Left kidney (tissue), 2 donors: ENCODE measurements around the gene DCD. TPM values are rescaled to one million over a fixed set of nuclear protein-coding genes. Genes with fewer than 3 reads are reported as not detected.

Experiments
- DNase-seq: peaks from one replicate; pipeline ENCODE4 v3.0.0-alpha.2; 2013
- polyA plus RNA-seq: library from polyadenylated mRNA; unstranded; fragments of 120-200 nt; gene quantifications from one replicate; pipeline ENCODE4 v1.2.1, GENCODE V29; 2013; ENCODE audit not compliant: insufficient read length

DCD gene
- polyA plus RNA-seq, 1 donor: not detected

DNA sequence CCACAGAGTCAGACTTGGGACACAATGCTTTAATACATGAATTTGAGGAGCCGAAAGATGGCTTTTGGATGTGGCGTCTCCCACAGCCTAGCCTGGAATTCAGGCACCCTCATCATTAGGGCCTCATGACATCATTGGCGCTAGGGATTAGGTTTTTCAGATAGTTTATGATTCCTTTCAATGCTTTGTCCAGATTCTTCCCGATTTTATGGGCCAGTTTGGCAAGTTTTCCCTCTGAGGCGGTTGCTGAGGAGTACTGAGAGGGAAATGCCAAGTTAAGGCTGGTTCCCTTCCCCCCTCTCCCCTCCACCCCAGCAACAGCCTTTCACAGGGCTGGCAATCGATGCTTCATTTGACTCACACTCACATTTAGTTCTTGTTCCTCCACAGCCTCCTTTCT lies 40.0 kb downstream of the DCD start:
- no peak for DNase-seq

DNA sequence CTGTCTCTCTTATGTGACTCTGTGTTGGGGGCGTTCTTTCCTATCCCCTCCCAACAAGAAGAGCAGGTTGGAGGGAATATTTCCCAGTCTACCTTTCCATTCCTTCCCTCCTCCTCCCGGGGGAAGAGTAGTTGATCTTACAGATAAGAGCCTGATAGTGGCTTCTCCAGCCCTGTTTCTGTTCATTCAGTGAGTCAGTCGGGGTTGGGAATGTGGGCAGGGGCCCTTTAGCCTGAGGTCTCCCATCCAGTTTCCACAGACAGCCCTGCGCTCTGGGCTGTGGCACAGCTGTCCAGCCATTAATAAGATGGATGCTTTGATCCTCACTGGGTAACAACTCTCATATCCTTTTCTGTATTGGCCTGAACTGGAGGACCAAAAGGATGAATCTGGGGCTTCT lies 41.6 kb downstream of the DCD start:
- no peak for DNase-seq

DNA sequence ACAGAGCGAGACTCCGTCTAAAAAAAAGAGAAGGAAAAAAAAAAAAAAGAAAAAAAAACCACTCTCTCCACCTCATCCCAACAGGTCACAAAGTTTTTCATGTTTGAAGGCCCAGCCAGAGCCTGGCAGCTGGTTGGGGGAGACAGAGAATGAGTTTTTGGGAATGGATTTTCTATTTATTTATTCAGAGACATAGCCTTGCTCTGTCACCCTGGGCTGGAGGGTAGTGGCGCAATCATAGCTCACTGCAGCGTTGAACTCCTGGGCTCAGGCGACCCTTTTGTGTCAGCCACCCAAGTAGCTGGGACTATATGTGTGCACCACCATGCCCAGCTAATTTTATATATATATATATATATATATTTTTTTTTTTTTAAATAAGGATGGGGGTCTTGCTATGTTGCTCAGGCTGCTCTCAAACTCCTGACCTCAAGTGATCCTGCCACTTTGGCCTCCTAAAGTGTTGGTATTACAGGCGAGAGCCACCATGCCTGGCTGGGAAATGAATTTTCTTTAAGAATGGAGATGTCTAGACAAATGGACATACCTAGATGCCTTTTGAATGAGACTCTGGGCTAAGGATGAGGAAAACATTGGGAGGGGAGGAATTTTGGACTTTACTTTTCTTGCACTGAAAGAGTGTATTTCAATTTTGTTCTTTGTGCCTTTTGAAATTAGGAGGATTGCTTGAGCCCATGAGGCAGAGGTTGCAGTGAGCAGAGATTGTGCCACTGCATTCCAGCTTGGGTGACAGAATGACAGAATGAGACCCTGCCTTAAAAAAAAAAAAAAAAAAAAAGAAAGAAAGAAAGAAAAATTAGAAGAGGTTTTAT lies 42.8 kb downstream of the DCD start:
- DNase-seq: no peak

GRCh38 chr12:54604436-54604835 lies 43.7 kb downstream of the DCD start:
- DNase-seq: no peak

DNA sequence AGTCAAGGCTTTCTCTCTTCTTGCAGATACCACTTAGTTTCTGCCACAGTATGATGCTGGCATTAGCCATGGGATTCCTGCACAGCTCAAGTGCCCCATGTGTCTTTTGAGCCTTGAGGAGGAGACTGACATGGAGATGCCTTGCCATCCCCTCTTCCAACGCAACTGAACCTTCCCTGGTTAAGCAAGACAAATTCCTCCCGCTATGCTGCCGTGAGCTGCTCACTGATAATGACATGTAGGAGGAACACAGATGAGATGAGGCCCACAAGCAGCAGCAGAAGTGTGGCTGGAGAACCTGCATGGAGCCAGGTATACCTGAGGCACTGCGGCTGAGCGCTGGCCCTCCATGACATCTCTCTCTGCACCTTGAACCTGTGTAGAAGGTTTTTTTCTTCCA lies 44.3 kb downstream of the DCD start:
- DNase-seq: no peak

- peak; percentile 71 for DNase-seq
Measured at GRCh38 chr12:54603173-54603814, 44.9 kb downstream of the DCD start.

DNA sequence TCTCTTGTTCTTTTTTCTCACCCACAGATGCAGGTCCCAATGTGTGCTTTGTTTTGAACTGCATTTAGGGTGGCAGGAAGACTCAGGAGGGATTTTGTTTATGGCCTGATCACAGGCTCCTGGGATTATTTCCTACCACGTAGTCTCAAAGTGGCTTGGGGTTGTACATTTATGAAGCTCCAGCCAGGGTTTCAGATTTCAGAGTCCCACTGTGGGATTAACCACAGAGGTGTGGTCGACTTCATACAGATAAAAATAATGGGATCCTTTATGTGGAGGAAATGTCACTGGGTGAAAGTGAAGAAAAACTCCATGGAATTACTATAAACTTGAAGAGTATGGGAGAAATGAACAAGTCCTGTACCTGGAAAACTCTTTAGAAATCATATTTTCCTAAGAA lies 45.5 kb downstream of the DCD start:
- DNase-seq: no peak

- no peak for DNase-seq
Measured at GRCh38 chr12:54601841-54602240, 46.3 kb downstream of the DCD start.

- DNase-seq: no peak
Measured at GRCh38 chr12:54598970-54599369, 49.2 kb downstream of the DCD start.

DNA sequence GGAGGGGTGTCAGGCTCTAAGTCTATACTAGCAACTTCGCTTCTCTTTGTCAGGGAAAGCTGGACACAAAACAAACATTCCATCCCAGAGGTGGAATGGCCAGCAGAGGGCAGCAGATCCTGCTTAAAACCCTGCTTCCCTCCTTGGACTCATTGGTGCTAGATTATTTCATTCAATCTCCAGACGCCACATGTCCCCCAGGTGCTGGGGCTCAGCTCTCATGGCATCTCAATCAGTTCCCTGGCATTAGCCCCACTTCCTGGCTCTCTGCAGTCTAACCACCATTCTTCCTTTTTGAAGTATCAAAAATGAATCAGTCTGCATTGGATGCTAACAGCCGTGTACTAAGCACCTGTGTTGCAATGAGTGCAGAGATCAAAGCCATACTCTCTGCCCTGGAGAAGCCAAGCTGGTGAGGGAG lies 51.6 kb downstream of the DCD start:
- peak; percentile 84 for DNase-seq

DNA sequence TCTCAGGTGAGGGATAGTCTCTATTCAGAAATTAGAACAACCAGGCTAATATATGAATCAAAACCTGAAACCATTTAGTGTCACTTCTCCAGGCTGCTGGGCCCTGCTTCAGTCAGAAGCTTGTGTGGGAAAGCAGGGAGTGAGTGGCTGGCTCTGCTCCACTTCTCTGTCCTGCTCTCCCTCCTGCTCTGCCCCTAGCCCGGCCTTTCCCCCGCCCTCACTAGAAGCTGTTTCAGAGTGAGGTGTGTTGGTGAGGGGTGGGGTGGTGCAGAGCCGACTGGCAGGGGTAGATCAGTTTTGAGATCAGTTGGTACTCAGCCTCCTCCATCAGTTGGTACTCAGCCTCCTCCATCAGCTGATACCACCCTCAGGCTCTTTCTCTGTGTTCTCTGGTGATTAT lies 52.7 kb downstream of the DCD start:
- no peak for DNase-seq

Other genes starting within 250 kb of the DCD start
- 39.1 TPM for gene ITGA5, start 229.1 kb downstream of the DCD start, polyA plus RNA-seq
- gene GTSF1, start 174.8 kb downstream of the DCD start, polyA plus RNA-seq: not detected
- gene NCKAP1L, start 150.6 kb downstream of the DCD start, polyA plus RNA-seq: 4.7 TPM
- gene PDE1B, start 98.8 kb downstream of the DCD start, polyA plus RNA-seq: 11.4 TPM
- gene PPP1R1A, start 59.7 kb downstream of the DCD start, polyA plus RNA-seq: 52.6 TPM
- gene LACRT, start 13.5 kb downstream of the DCD start, polyA plus RNA-seq: not detected
- gene MUCL1, start 206.2 kb upstream of the DCD start, polyA plus RNA-seq: 0.25 TPM